GM18517 (cell line): ENCODE data around the gene MPP2.
"Not testable (repeated sequence)": the region's sequence is repeated elsewhere in the genome, so short reads cannot be mapped to it uniquely, and the experiment has no call there.

Experiments used
- ATAC-seq: cut with Tn5 transposase; IDR thresholded peaks from one replicate; pipeline ENCODE4 v1.9.1; 2021; ENCODE audit warnings: mild to moderate bottlenecking, moderate library complexity; ENCODE audit not compliant: unreplicated experiment

The MPP2 gene

GRCh38 chr17:43907425-43907981, at the start of gene MPP2:
TSS of gene MPP2 (minus strand) at chr17:43907536. CDS start at chr17:43904460, 3,076 bp downstream.
- no peak for ATAC-seq

- ATAC-seq = no peak
These were observed 48.9 kb upstream of the MPP2 start for GRCh38 chr17:43956222-43956621.

GRCh38 chr17:43953746-43954145, 46.4 kb upstream of the MPP2 start, which contains the start of gene PYY:
TSS of gene PYY (minus strand) at chr17:43953940. CDS start at chr17:43953483, 457 bp downstream.
- ATAC-seq = no peak

GRCh38 chr17:43952724-43953666, 45.7 kb upstream of the MPP2 start:
- ATAC-seq = no peak

- no peak for ATAC-seq
These were observed 45.0 kb upstream of the MPP2 start for GRCh38 chr17:43952351-43952723.

- ATAC-seq = no peak
These were observed 44.4 kb upstream of the MPP2 start for GRCh38 chr17:43951750-43952149.

GRCh38 chr17:43950554-43950953, 43.2 kb upstream of the MPP2 start:
- no peak for ATAC-seq

- ATAC-seq = no peak
These were observed 42.4 kb upstream of the MPP2 start for GRCh38 chr17:43949781-43950180.

GRCh38 chr17:43946781-43947180, 39.4 kb upstream of the MPP2 start:
- ATAC-seq = no peak

GRCh38 chr17:43945074-43945829, 37.9 kb upstream of the MPP2 start:
- no peak for ATAC-seq

- no peak for ATAC-seq
These were observed 34.8 kb upstream of the MPP2 start, which contains the start of gene PPY for GRCh38 chr17:43942051-43942685. TSS of gene PPY (minus strand) at chr17:43942476. CDS start at chr17:43941654, 822 bp downstream.

- ATAC-seq = no peak
These were observed 33.3 kb upstream of the MPP2 start for GRCh38 chr17:43940630-43941029.

- ATAC-seq = no peak
These were observed 32.5 kb upstream of the MPP2 start for GRCh38 chr17:43939886-43940285.

GRCh38 chr17:43939452-43939851, 32.1 kb upstream of the MPP2 start:
- not testable (repeated sequence) for ATAC-seq

GRCh38 chr17:43938838-43939182, 31.5 kb upstream of the MPP2 start:
- no peak for ATAC-seq

GRCh38 chr17:43936434-43936833, 29.1 kb upstream of the MPP2 start:
- ATAC-seq = no peak

- no peak for ATAC-seq
These were observed 28.6 kb upstream of the MPP2 start for GRCh38 chr17:43935926-43936261.

GRCh38 chr17:43935204-43935925, 28.0 kb upstream of the MPP2 start:
- ATAC-seq = no peak

GRCh38 chr17:43932923-43933322, 25.6 kb upstream of the MPP2 start:
- ATAC-seq = no peak

- ATAC-seq = no peak
These were observed 25.0 kb upstream of the MPP2 start for GRCh38 chr17:43932357-43932756.
